GM12873 (cell line): ENCODE measurements around the gene PGAP3.
A peak's percentile ranks its signal among the peaks of the same experiment; 100 is the strongest.

Experiments used
- TF ChIP-seq, protein P1 (sequence below): IDR thresholded peaks from 2 replicates; pipeline ENCODE4 v1.5.1; 2012; ENCODE audit warnings: low read depth, mild to moderate bottlenecking, moderate library complexity, low read length, control low read depth; ENCODE audit not compliant: insufficient read depth; ENCODE audit errors: missing control alignments

Gene PGAP3

DNA sequence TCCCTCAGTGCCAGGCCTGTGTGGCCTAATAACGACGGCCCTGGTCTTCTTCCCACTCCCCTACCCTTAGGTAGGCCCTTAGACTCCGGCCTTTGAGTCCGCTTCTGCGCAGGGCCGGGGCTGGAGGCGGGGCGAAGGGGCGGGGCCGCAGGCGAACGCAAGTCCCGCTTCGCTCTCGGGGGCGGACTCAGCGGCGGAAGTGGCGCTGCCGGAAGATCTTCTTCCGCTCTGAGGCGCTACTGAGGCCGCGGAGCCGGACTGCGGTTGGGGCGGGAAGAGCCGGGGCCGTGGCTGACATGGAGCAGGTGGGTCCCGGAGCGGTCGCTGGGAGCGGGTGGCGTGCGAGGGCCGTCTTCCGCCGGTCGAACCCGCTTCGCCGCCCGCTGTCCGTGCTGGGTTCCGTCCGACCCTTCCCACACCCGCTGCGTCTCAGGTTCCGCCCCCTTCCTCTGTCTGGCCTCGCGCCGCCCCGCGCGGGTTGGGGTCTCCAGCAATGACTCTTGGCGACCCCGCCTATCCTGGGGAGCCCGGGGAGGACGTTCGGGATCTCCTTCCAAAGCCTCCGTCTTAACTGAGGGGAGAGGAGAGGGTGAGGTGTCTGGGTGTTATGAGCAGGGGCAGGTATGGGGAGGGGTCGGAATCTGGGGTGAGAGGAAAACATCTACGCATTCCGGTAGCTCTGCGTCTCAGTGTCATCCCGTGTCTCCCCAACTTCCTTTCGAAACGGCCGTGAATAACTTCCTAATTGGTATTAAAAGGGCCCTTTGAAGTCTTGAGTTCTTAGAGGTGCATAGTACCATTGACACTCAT, 50.7 kb downstream of the PGAP3 start, which contains the start of gene STARD3:
Gene STARD3 (plus strand): TSS at position 218 of the 810 bp plus-strand sequence. CDS start 16,388 bp downstream, outside the sequence.
- TF ChIP-seq, protein P1, sequence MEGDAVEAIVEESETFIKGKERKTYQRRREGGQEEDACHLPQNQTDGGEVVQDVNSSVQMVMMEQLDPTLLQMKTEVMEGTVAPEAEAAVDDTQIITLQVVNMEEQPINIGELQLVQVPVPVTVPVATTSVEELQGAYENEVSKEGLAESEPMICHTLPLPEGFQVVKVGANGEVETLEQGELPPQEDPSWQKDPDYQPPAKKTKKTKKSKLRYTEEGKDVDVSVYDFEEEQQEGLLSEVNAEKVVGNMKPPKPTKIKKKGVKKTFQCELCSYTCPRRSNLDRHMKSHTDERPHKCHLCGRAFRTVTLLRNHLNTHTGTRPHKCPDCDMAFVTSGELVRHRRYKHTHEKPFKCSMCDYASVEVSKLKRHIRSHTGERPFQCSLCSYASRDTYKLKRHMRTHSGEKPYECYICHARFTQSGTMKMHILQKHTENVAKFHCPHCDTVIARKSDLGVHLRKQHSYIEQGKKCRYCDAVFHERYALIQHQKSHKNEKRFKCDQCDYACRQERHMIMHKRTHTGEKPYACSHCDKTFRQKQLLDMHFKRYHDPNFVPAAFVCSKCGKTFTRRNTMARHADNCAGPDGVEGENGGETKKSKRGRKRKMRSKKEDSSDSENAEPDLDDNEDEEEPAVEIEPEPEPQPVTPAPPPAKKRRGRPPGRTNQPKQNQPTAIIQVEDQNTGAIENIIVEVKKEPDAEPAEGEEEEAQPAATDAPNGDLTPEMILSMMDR = no peak

DNA sequence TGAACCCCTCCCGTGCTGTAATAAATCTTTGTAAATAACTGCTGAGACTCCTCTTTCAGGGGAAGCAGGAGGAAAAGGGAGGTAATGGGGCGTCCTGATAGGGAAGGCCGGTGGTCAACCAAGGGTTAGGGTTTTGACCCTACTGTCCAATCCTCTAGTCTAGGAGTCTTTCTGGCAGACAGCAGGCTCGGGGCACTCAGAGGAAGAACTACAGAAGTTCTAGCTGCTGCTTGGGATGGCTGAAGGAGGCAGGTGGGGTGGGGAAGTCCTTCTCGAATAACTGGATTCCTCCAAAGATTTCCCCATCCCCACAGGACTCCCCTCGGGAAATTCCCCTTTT, 51.3 kb downstream of the PGAP3 start:
- TF ChIP-seq, protein P1 = no peak

DNA sequence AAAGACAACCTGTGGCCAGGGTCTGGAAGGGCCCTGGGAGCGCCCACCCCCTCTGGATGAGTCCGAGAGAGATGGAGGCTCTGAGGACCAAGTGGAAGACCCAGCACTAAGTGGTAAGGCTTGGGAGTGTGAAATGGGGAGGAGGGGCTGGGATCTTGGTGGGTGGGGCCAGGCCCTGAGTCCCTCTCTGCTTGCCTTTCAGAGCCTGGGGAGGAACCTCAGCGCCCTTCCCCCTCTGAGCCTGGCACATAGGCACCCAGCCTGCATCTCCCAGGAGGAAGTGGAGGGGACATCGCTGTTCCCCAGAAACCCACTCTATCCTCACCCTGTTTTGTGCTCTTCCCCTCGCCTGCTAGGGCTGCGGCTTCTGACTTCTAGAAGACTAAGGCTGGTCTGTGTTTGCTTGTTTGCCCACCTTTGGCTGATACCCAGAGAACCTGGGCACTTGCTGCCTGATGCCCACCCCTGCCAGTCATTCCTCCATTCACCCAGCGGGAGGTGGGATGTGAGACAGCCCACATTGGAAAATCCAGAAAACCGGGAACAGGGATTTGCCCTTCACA, 52.2 kb downstream of the PGAP3 start:
- TF ChIP-seq, protein P1 = no peak

DNA sequence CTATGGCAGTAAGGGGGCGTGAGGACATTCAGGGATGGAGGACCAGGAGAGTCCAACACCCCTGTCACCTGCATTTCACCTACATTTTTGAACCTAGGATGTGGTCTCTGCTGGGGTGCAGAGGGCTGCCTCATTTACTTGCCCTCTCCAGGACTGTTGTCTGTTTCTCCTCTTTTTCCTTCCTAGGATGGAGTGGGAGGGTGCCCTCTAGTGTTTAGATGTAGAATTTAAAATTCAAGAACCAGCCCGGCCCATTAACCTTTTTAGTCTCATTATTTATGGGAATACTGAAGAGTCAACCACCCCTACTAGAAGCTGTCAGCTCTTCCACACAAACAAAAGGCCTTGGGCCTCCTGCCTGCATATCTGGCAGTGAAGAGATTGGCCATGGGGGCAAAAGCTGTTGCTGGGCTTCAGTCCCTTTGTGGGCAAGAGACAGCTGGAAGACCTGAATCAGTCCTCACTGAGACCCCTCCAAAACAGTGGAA, 53.4 kb downstream of the PGAP3 start:
- TF ChIP-seq, protein P1 = peak; percentile 69

DNA sequence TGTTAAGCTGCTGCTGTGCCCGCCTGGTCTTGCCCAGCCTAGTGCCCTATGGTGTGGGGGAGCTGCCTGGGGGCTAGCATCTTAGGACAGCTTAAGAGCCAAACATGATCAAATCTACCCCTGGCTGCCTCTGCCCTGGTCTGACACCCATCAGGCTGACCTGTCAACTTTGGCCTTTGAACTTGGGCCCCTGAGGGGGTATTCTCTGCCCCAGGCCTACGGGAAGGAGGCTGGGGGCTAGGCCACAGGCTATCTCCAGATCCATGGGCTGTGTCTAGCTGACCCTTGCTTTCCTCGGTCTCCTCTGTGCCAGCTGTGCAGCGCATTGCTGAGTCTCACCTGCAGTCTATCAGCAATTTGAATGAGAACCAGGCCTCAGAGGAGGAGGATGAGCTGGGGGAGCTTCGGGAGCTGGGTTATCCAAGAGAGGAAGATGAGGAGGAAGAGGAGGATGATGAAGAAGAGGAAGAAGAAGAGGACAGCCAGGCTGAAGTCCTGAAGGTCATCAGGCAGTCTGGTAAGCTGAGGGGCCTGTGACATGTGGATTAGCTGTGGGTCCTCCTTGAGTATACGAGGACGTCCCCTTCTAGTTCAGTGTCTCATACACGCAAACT, 54.2 kb downstream of the PGAP3 start:
- TF ChIP-seq, protein P1 = no peak

DNA sequence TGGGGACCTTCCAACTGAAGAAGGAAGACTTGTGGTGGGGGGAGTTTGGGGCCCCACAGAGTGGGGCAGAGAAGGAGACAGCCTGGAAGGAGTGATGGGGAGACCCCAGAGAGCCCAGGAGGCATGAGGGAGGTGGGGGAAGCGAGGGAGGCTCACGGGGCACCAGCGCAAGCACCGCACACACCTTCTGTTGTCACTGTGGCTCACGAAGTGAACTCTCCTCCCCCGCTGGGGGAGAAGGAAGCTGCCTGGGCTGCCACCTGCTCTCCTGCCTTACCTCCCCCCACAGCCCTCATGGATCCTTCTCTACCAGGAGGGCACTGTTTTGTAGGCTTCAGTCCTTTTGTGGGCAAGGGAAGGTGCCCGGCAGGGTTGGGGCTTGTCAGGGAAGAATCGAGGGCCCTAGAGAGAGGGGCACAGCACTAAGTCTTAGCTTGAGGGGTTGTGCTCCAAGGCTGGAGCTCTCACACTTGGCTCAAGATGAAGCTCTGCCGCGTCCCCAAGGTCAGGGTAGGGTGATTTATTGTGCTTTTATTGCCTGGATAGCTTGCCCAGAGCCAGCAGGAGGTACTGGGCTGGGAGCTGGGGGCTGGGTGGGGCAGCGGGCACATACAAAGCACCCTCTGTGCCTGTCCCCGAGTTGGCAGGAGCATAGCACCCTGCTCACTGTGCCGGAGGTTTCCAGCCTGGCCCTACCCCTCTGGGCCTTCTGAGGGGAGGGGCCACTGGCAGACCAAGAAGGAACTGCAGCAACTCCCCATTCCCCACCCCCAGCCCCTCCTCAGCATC, 55.5 kb downstream of the PGAP3 start:
- TF ChIP-seq, protein P1 = no peak

DNA sequence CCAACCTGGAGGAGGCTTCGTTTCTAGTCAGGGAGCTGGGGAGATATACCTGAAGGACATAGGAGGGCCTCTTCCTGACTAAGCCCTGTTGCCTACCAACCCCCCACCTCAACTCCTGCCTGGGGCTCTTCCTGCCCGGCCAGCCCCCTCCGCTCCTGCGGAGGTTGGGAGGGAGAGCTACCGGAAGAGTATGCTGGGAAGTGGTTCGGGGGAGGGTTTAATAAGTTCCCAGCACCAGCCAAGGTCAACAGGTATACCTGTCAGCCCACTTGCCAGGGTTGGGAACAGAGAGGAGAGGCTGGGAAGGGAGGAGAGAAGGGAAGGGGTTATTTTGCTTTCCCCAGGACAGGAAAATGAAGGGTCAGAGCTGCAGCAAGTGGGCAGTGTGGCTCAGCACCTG, 56.5 kb downstream of the PGAP3 start:
- TF ChIP-seq, protein P1 = no peak
